ENCODE data around the gene DENND1C.

The DENND1C gene

DNA sequence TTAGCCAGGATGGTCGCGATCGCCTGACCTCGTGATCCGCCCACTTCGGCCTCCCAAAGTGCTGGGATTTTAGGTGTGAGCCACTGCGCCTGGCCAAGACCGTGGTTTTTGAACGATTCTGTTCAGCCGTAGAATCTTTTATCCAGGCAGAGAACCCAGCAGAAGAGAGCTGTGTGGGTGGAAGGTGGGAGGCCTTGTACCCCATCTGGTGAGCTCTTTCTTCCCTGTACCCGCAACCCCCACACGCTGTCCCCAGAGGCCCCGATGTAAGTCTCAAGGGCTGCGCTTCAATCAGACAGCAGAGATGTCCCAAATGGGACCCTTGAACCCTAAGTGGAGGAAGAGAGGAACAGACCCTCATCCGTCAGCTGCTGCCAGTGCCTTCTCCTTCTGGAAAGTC, 25.7 kb downstream of the DENND1C start:
- Histone ChIP-seq H3K27me3 (ENCODE audit: control insufficient read depth, low read length) (no peaks in the 10 kb centered on the region), H3K36me3 (ENCODE audit: control insufficient read depth, low read length) (peaks cover 54% of the 10 kb centered on the region), H3K4me2 (ENCODE audit: low read length) (no peak overlapping the region), H3K9me2 (replicated peaks; ENCODE audit: control insufficient read depth, low read length) (no peaks in the 10 kb centered on the region), H3K4me3 (ENCODE audit: low read length) (no peak overlapping the region), H3F3A (ENCODE audit: control insufficient read depth, insufficient read depth) (no peaks in the 10 kb centered on the region), H3K79me2 (ENCODE audit: control insufficient read depth, low read length) (peaks cover 22% of the 10 kb centered on the region), H3K9me3 (ENCODE audit: control insufficient read depth, insufficient read depth, low read length) (peaks cover 13% of the 10 kb centered on the region), H3K27ac (ENCODE audit: low read depth, low read length) (no peak overlapping the region), H4K20me1 (ENCODE audit: control insufficient read depth, insufficient read depth, low read depth, low read length) (no peaks in the 10 kb centered on the region), H3K4me1 (ENCODE audit: control insufficient read depth, low read length) (peaks cover 15% of the 10 kb centered on the region)
- TF ChIP-seq, protein P1, sequence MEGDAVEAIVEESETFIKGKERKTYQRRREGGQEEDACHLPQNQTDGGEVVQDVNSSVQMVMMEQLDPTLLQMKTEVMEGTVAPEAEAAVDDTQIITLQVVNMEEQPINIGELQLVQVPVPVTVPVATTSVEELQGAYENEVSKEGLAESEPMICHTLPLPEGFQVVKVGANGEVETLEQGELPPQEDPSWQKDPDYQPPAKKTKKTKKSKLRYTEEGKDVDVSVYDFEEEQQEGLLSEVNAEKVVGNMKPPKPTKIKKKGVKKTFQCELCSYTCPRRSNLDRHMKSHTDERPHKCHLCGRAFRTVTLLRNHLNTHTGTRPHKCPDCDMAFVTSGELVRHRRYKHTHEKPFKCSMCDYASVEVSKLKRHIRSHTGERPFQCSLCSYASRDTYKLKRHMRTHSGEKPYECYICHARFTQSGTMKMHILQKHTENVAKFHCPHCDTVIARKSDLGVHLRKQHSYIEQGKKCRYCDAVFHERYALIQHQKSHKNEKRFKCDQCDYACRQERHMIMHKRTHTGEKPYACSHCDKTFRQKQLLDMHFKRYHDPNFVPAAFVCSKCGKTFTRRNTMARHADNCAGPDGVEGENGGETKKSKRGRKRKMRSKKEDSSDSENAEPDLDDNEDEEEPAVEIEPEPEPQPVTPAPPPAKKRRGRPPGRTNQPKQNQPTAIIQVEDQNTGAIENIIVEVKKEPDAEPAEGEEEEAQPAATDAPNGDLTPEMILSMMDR (IDR thresholded peaks at IDR 0.05; ENCODE audit: low read depth, low read length, poor library complexity, severe bottlenecking), result no peak
- TF ChIP-seq EZH2phosphoT487 (IDR thresholded peaks at IDR 0.05; ENCODE audit: borderline replicate concordance, low read length), result no peak

- Histone ChIP-seq H3F3A (ENCODE audit: control insufficient read depth, insufficient read depth) (no peaks in the 10 kb centered on the region), H4K20me1 (ENCODE audit: control insufficient read depth, insufficient read depth, low read depth, low read length) (no peaks in the 10 kb centered on the region), H3K4me2 (ENCODE audit: low read length) (no peak overlapping the region), H3K27ac (ENCODE audit: low read depth, low read length) (no peak overlapping the region), H3K27me3 (ENCODE audit: control insufficient read depth, low read length) (no peaks in the 10 kb centered on the region), H3K4me1 (ENCODE audit: control insufficient read depth, low read length) (peaks cover 15% of the 10 kb centered on the region), H3K9me2 (replicated peaks; ENCODE audit: control insufficient read depth, low read length) (no peaks in the 10 kb centered on the region), H3K79me2 (ENCODE audit: control insufficient read depth, low read length) (peaks cover 17% of the 10 kb centered on the region), H3K4me3 (ENCODE audit: low read length) (no peak overlapping the region), H3K9me3 (ENCODE audit: control insufficient read depth, insufficient read depth, low read length) (peaks cover 13% of the 10 kb centered on the region), H3K36me3 (ENCODE audit: control insufficient read depth, low read length) (peaks cover 57% of the 10 kb centered on the region)
- TF ChIP-seq, protein P1 (IDR thresholded peaks at IDR 0.05; ENCODE audit: low read depth, low read length, poor library complexity, severe bottlenecking), result no peak
- no peak for TF ChIP-seq EZH2phosphoT487 (IDR thresholded peaks at IDR 0.05; ENCODE audit: borderline replicate concordance, low read length)
Measured at GRCh38 chr19:6453951-6454565, 27.5 kb downstream of the DENND1C start.

DNA sequence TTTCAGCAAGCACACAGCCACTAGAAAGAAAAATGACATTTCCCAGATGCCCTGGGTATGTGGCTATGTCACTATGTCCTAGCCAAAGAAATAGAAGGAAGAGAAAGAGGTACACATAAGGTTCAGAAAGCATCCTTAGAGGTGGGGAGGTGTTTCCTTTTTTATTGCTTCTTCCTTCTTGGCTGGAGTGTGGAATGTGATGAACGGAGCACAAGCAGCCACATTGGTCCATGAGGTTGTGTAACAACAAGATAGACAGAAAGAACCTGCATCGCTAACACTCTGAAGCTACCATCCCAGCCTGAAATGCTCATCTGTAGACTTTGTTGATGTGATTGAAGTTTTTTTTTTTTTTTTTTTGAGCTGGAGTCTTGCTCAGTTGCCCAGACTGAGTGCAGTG, 28.7 kb downstream of the DENND1C start:
- peaks cover 57% of the 10 kb centered on the region for H3K36me3 ChIP-seq (ENCODE audit: control insufficient read depth, low read length)
- no peaks in the 10 kb centered on the region for H3F3A ChIP-seq (ENCODE audit: control insufficient read depth, insufficient read depth)
- H3K4me3 ChIP-seq (ENCODE audit: low read length), result no peak overlapping the region
- peaks cover 6% of the 10 kb centered on the region for H3K4me1 ChIP-seq (ENCODE audit: control insufficient read depth, low read length)
- peaks cover 13% of the 10 kb centered on the region for H3K9me3 ChIP-seq (ENCODE audit: control insufficient read depth, insufficient read depth, low read length)
- no peak overlapping the region for H3K4me2 ChIP-seq (ENCODE audit: low read length)
- no peak for TF ChIP-seq EZH2phosphoT487 (IDR thresholded peaks at IDR 0.05; ENCODE audit: borderline replicate concordance, low read length)
- TF ChIP-seq, protein P1 (IDR thresholded peaks at IDR 0.05; ENCODE audit: low read depth, low read length, poor library complexity, severe bottlenecking), result no peak
- H3K9me2 ChIP-seq (replicated peaks; ENCODE audit: control insufficient read depth, low read length), result no peaks in the 10 kb centered on the region
- no peaks in the 10 kb centered on the region for H4K20me1 ChIP-seq (ENCODE audit: control insufficient read depth, insufficient read depth, low read depth, low read length)
- no peaks in the 10 kb centered on the region for H3K27me3 ChIP-seq (ENCODE audit: control insufficient read depth, low read length)
- H3K79me2 ChIP-seq (ENCODE audit: control insufficient read depth, low read length), result peaks cover 6% of the 10 kb centered on the region; the same call in 1 of the 2 replicates
- H3K27ac ChIP-seq (ENCODE audit: low read depth, low read length), result no peak overlapping the region

Measured in DOHH2 (cell line).